Placental epithelial cell (primary cell): ENCODE results near the gene OR6Y1. TPM values are rescaled to one million over a fixed set of nuclear protein-coding genes. Genes with fewer than 3 reads are reported as not detected.

Source experiments
- total RNA-seq: library from RNA; depleted of rRNA; stranded (reverse); fragments of >200 nt; gene quantifications from 2 replicates; pipeline ENCODE4 v1.2.3, GENCODE V29; 2012

OR6Y1 gene, protein sequence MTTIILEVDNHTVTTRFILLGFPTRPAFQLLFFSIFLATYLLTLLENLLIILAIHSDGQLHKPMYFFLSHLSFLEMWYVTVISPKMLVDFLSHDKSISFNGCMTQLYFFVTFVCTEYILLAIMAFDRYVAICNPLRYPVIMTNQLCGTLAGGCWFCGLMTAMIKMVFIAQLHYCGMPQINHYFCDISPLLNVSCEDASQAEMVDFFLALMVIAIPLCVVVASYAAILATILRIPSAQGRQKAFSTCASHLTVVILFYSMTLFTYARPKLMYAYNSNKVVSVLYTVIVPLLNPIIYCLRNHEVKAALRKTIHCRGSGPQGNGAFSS
- total RNA-seq, result not detected in 2 replicates

GRCh38 chr1:158554352-158554751 lies at the start of gene OR6Y1:
Gene OR6Y1 (minus strand): TSS chr1:158554405. CDS start chr1:158548105, 6,300 bp downstream.

DNA sequence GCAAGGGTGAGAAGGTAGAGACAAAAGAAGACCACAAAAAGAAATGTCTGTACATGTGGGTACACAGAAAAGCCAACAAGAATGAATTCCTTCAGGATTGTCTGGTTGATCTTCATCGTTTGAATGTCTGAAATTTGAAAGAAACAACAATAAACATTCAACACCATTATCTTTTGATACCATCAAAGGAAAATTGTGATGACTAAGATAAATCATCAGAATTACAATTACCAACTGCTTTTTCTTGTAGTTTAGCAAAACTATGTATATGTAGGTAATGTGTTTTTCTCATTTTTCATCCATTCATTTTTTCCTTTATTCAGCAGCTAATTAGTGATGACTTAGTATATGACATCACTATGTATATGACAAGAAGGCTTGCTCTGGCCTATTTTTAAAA lies 25.5 kb upstream of the OR6Y1 start, which contains the start of gene OR10X1:
Gene OR10X1, minus strand, starts transcription at position 167 of the 400 bp plus-strand sequence. Its CDS starts 0 bp downstream, at position 167.

DNA sequence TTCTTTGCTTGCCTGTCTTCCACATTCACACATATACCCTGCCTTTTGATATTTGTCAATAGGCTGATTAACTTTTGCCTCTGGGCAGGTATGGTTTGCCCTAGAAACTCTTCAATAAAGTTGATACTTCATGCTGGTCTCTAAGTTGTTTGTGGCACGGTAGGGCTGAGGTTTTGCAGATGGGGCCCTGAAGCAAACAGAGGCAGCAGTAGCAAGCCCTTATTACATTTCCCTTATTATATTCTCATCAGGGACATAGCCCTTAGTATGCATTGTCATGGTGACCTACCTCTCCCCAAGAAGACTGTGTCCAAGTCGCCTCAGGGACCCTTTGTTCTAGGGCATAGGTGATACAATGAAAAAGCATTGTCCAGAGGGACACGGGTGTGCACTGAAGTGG lies 16.3 kb upstream of the OR6Y1 start, which contains the start of gene OR6P1:
Gene OR6P1, minus strand, starts transcription at position 101 of the 400 bp plus-strand sequence. CDS start 6,976 bp downstream, outside the sequence.

Other genes with a start within 250 kb of the OR6Y1 start
- not detected in 2 replicates for gene CD1B, start 222.9 kb downstream of the OR6Y1 start, total RNA-seq
- gene CD1E, start 200.5 kb downstream of the OR6Y1 start, total RNA-seq, result not detected in 2 replicates
- gene OR10T2, start 154.9 kb downstream of the OR6Y1 start, total RNA-seq, result not detected in 2 replicates
- not detected in 2 replicates for gene OR10K2, start 128.2 kb downstream of the OR6Y1 start, total RNA-seq
- not detected in 2 replicates for gene OR10K1, start 92.6 kb downstream of the OR6Y1 start, total RNA-seq
- not detected in 2 replicates for gene OR10R2, start 82.2 kb downstream of the OR6Y1 start, total RNA-seq
- not detected in 2 replicates for gene OR6P1, start 16.2 kb upstream of the OR6Y1 start, total RNA-seq
- not detected in 2 replicates for gene OR10X1, start 25.5 kb upstream of the OR6Y1 start, total RNA-seq
- gene OR10Z1, start 50.9 kb upstream of the OR6Y1 start, total RNA-seq, result not detected in 2 replicates
- not detected in 2 replicates for gene SPTA1, start 132.3 kb upstream of the OR6Y1 start, total RNA-seq
- not detected in 2 replicates for gene OR6K2, start 146.2 kb upstream of the OR6Y1 start, total RNA-seq
- gene OR6K3, start 166.3 kb upstream of the OR6Y1 start, total RNA-seq, result not detected in 2 replicates
- gene OR6K6, start 200.3 kb upstream of the OR6Y1 start, total RNA-seq, result not detected in 2 replicates
- not detected in 2 replicates for gene OR6N1, start 217.8 kb upstream of the OR6Y1 start, total RNA-seq
- not detected in 2 replicates for gene OR6N2, start 226.8 kb upstream of the OR6Y1 start, total RNA-seq